ENCODE measurements around the gene TMEM273.

TMEM273 gene

DNA sequence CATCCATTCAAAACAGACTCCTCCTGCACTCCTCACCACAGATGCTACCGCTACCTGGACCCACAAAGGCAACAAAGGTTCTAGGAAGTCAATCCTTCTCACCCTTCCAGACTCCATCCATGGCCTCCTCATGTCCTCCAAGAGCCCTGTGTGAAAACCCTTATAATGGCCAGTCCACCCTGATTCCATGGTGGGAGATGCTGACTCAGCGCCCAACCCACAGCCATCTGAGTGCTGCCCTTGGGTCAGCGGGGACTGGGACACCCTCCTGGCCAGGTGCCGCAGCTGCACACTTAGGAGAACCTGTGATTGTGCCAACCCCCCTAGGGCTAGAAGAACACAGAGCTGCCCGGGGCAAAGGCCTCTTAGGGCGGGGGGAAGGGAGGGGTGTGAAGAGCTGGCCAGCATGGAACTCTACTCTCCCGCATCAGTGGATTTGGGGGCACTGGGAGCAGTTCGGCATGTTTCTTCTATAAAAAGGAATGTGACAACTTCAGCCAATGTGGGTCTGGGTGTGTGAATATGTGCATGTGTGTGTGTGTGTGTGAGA lies 25.4 kb downstream of the TMEM273 start:
- no peak for DNase-seq

DNA sequence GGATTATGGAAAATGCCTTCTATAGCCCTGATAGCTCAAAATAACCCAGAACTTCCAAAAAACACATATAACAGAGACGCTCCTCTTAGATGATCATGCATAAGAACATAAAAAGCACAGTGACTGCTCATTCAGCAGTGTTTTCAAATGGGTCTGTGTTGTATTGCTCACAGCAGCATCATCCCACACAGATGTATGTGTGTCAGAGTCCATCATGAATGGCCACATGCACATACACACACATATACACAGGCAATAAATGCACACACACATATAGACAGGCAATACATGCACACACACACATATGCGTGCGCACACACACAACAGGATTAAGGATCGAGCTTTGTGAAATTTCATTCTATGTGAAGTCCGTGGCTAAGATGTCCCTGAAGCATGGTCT lies 26.1 kb downstream of the TMEM273 start:
- DNase-seq = no peak

DNA sequence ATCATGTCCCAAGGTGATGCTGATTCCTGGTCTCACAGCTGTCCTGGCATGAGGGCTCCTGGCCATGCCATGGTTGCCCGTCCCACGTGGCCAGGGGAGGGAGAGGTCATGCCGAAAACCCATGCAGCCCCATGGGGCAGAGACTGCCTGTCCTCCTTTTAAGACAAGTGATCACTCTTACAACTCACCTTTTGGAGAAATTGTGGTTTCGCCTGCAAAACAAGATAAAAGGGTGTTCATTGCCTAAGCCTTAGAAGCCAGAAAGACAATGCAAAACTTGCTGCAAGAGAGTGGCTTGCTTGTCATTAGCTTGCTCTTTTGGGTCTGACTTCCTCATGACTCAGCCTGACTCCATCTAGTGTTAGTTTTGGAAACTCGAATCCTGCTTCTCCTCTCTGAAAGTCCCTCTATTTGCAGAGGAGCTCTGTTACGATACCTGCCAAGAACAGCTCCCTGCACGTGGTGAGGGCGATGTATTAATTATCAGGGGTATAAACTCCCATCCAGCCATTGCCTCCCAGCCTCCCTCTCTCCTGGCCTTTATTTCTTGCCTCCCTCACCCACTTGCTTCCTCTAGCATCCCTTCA lies 26.7 kb downstream of the TMEM273 start:
- DNase-seq = no peak

DNA sequence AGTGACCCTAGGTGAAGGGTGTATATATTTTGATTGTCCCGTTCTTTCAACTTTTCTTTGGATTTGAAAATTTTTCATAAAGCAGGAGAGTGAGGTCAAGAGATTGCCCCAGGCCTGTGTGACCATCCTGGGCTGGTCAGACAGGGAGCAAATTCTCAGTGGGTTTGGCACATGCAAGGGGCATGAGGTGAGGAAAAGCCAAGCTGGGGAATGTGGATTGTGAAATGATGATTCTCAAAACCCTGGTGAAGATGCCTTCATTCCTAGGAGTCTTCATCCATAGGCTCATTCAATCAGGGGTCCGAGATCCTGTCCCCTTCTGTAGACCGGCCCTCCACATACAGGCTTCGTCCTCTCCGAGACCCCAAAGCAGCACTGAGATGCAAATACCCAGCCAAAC lies 27.4 kb downstream of the TMEM273 start:
- no peak for DNase-seq

DNA sequence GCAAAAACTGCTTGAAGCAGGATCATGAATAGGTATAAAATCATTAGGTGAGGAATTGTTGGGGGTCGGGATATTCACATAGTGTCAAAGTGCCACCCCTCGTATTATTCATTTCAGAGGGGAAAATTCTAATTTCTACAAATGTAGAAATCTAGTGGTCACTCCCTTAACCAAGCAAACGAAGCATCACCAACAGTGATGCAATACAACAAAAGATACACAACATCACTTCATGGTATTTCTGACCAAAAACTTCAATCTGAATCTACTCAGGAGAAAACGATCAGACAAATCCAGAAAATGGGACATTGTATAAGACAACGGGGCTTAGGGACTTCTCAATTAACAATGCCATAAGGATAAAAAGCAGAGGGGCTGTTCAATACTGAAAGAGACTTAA lies 28.1 kb downstream of the TMEM273 start:
- DNase-seq = no peak

DNA sequence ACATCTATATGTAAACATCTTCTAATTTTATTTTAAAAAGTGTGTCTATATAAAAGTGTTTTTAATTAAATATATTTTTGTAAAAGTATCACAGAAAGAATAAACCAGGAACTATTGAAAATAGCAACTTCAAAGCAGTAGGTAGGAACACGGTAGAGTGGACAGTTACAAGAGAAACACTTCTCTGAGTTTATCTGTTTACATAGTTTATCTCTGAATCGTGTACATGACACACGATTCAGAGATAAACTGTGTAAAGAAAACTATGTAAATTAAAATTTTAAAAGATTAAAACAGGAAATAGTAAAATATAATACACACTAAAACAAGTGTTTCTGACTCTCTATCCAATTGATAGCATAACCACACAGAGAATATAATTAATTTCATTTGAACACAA lies 29.3 kb downstream of the TMEM273 start:
- DNase-seq = no peak

DNA sequence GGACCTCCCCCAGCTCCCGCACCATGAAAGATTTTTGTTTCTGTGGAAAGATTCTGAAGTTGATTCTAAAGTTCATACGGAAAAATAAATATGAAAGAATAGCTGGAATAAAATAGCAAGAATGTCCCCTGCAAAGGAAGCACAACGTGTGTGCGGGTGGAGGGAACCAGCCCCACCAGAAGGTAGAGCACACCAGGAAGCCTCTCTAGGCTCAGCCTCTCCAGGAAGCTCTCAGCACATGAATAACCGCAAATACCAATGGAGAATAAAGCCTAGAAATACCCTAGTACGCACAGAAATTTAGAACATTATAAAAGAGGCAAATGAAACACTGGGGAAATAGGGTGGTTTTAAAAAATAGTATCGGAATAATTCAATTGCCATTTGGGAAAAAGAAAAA lies 29.8 kb downstream of the TMEM273 start:
- no peak for DNase-seq

DNA sequence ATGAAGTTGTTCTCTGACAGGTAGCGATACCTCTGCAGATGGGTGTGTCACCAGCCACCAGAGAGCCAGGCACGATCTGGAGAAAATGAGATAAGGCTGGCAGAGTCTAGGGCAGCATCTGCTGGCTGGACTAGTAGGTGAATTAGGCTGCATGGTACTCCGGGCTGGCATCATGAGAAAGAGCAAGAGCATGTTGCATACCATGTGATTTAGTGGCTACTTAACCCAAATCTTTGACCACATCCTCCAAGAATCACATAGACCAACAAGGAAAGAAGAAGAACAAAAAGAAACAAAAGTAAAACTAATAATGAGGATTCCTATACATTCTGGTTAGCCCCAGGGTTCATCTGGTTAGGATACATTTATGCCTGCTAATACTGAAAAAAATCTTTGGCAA lies 31.0 kb downstream of the TMEM273 start:
- DNase-seq = no peak

DNA sequence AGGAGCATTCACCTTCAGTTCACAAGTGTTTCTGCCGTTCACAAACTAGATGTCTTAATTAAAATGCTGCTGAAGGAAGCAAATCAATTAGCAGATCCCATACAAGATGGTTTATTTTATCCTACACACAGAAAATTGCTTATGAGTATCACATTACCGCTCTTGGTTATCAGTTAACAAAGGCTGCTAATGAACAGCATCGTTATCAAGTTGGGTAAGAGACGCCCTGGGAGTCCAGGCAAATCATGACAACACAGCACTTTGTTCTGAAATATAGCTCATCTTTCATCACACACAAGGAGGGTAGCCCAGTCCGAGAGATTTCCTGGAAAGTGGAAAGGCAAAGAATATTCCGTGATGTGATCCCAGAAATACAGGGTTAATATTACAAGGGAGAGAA lies 33.5 kb downstream of the TMEM273 start:
- DNase-seq = no peak

DNA sequence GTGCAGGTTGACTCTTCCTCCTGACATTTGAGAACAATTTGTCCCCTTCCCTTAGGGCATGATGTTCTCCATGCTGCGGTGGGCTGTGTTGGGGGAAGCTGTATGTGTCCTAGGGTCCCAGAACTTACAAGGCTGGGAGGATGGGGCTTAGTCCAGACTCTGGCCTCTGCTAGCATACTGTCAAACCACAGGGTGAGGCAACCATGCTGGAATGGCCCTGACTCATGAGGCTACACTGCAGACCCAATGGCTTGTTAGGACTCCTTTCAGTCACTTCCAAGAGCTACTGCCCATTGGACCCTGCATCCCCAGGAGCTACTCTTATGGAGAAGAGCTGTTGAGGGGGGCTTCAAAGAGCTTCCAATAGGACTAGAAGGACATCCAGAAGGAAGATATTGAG lies 34.2 kb downstream of the TMEM273 start:
- DNase-seq = no peak

DNA sequence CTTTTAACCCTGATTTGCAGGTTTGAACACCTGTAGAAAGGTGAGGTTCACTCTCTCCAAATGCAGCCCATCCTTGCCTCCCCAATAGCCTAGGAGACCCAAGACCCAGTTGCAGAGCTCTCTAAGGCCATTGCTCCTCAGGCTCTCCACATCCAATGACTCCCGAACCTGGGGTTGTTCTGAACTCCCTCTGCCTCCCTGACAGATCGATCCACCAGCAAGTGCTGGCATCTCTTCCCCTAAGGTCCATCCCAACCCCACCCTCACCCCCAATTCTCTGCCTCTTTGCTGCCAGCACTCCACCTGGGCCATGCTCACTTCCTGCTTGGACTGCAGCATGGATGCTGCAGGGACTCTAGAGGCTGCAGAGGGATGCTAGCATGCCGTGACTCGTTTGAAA lies 35.1 kb downstream of the TMEM273 start:
- DNase-seq = no peak

DNA sequence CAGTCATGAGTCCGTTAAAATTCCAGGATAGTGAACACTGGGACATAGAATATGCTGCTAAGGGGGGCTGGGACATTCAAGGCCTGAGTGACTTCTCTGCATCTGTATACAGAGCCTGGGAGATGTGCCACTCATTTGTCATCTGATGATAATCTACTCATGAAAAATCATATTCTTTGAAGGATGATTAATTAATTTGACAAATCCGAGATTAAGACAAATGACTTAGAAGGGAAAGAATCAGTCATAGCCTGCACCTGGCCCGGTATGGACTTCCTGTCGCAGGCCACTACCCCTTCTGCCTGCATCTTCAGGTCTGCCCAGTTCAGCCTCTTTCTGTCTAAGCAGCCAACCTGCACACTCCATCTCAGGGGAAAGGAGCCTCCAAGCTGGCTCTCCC lies 35.5 kb downstream of the TMEM273 start:
- no peak for DNase-seq

DNA sequence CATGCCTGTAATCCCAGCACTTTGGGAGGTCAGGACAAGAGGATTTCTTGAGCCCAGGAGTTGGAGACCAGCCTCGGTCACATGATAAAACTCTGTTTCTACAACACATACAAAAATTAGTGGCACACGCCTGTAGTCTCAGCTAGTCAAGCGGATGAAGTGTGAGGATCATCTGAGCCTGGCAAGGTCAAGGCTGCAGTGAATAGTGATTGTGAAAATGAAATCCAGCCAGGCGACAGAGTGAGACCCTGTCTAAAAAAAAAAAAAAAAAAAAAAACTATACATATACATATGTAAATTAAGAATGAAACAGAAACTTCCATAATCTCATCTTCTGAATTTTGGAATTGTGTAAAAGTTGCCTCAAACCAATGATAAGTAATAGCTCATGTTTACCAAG lies 36.2 kb downstream of the TMEM273 start:
- DNase-seq = no peak

DNA sequence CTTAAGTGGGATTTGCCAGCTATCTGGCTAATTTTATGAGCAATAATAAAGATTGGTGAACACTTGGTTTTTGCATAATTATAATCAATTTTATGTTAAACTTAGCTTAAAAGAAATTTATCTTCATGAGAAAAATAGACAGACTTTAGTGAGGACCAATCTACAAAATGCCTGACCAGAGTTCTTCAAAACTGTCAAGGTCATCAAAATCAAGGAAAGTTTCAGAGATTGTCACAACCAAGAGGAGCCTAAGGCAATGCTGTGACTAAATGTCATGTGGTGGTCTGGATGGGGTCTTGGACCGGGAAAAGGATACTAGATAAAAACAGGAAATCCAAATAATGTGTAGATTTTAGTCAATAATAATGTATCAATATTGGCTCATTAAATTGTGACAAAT lies 36.7 kb downstream of the TMEM273 start:
- no peak for DNase-seq

DNA sequence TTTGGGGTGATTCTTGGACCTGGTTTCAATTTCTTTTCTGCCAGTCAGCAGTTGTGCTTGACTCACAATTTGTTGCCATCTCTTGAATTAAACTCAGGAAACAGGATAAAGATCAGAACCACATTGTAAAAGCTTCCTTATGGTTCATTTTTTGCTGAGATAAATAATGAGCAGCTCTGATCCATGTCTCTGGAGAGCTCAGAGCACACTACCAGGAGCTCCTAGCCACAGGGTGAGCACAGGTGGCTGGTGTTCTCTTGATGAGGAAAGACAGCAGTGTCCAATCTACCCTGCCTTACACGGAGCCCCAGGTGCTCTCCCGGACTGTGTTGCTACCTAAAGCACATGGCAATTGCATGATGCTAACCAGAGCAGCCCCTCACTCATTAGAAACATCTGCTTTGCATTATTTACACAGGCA lies 37.2 kb downstream of the TMEM273 start:
- no peak for DNase-seq

DNA sequence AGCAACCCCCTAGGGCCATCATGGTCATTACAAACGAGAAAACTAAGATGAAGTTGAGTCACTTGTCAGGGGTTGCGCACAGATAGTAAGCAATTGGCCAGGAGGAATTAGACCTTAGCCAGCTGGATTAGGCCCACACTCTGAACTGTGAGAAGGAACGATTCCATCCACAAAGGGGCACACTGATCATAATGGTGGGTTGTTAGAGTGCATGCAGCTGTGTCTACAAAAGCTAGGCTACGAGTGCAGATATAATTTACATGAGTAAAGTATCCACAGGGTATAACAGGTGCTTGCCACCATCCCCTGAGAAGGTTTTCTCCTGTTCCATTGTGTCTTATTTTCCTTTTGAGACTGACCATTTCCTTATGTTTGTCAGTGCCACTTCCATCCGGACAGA lies 37.8 kb downstream of the TMEM273 start:
- DNase-seq = peak in 1 of 2 experiments; percentile 9

DNA sequence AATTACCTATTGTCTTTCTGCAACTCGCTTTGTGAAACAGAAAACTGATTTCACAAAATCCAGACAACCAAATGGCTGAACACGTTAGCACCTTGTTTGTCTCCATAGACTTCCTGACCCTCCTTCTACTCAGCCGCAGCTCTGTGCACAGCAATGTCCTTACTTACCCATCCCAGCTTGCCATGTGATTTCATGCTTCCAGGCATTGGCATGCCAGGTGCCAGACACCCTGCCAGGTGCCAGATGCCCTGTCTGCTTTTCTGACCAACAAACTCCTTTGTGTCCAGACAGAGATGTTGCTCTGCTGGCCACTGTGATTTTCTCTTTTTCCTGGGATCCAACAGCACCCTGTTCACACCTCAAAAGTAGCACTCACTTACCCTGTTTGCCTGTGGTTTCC lies 38.3 kb downstream of the TMEM273 start:
- DNase-seq = no peak

DNA sequence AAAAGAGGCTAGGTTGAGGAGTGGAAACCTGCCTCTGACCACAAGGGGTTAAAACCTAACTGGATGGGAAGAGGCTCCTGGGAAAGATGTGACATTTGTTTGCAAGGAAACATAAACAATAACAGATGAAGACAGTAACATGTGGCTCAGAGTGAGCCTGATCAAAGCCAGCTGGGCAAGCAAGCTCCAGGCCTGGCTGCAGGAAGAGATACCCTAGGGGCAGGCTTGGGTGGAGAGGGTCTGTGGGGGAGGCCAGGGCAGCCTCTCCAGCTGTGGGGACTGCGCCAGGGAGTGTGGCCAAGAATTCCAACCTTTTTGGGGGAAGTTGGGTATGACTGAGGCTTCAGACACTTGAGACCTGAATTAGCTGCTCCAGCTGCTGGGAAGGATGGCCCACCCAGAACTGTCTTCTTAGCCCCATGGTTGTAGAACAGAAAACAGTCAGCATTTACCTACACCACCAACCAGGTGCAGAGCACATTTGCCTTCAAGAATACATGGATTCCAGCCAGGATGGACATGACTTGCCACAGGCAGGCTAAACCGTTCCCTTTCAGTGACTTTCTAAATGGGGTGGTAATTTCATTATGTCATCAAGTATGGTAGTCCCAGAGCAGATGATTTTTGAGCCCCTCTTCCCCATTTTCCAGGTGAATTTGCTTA lies 44.0 kb downstream of the TMEM273 start:
- DNase-seq = no peak

DNA sequence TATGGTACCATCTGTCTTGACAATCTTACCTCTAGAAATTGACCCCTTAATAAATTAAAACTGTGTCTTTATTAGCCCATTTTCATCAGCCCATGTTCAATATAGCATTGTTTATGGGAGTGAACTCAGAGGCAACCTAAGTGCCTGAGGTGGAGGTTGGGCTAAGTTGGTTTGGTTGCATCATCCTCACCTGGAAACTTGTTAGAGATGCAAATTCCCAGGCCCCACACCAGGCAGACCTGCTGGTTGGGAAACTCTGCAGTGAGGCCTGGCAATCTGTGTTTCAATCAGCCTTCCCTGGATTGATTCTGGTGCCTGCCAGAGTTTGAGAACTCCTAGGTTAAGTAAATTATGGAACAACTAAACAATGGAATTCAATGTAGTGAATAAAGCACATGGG lies 44.9 kb downstream of the TMEM273 start:
- DNase-seq = no peak

DNA sequence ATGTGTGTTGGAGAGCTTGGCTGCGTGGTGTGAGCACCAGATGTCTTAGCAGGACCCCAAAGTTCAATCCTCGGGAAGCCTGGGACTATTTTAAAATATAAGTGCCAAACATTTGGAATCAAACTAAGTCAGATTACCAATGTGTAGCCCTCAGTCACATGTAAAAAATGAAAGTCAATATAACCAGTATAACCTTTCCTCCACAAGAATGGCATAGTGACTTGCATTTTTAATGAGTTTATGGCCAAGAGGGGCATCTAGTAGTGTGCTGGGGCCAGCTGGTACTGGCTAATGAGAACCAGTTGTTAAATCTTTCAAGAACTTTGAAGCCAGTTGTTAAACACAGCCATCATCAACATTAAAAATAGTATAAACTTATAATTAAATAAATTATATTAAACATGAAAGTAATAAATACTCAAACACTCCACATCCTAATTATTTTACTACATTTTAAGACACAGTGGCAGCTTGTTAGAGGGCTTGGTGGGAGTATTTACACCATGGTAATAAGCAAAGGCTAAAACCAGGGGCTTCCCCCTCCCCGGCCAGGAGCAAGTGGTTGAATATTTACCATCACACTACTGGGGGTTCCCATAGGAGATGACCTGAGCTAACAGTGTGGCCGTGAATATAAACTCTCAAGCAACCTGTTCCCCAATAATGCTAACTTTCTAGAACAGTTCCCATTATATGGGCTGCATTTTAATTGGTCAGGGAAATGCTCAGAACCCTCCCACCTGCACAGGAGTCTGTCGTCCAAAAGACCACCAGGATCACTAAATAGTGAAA lies 46.5 kb downstream of the TMEM273 start:
- no peak for DNase-seq

DNA sequence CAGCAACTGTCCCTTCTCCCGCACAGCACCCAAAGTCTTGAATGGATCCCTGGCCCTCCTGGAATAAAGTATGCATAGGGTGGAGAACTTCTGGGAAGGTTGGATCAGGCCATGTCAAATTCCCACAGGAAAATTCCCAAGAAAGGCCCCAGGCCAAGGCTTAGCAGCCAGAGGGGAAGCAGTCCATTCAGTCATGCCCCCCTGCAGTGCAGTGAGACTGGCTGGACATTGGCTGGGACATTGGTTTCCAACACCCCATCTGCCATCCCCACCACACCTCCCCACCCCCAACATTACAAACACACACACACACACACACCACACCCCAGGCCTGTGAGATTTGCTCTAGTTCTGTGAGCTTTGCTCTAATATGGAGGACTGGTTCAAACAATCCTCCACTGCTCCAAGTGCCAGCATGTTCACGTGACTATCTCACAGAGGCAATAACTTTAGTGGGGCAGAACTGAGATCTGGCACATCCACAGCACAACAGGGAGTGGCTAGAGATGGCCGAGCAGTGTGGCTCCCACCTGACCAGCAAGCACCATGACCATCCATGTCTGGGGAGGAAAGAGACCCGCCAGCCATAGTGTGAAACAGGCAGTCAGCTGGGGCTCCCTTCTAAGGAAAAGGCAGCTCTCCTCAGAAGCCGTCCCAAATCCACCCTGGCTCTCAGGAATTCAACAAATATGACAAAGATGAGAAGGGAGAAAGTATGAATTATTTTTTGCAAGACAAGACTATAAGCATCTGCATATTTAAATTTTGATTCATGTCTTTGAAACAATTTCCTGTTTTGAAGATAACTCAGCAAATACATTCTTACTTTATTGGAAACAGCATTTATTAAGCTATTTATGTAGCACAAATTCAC lies 47.6 kb downstream of the TMEM273 start:
- no peak for DNase-seq

DNA sequence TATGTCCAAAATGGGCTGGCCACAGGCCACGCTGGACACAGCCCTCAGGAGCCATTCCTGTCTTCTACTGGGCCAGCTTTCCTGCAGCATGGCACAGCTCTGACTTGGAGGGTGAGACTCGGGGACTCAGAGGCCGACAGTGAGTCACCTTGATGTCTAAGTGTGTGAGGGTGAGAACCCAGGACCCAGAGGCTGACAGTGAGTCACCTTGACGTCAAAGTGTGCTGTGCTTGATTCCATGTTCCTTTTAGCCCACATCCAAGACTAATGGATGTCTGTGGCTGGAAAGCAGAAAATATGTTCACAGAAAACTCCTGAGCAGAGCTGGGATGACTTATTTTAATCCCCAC lies 48.4 kb downstream of the TMEM273 start:
- no peak for DNase-seq
